GM12865 (cell line): Measurements from ENCODE around the gene INF2.
A peak's percentile ranks its signal among the peaks of the same experiment; 100 is the strongest.

ENCODE experiments used
- DNase-seq: peaks from one replicate; pipeline ENCODE4 v3.0.0; 2010; ENCODE audit warnings: low read depth
- H3K4me3 ChIP-seq: 2 replicates; pipeline ENCODE4 v1.5.1; 2011; ENCODE audit warnings: mild to moderate bottlenecking, low read depth, low read length, control low read depth
- CTCF ChIP-seq: IDR thresholded peaks from 2 replicates; pipeline ENCODE4 v1.5.1; 2011; ENCODE audit warnings: low read length, control low read depth, low read depth, inconsistent platforms; ENCODE audit not compliant: insufficient read depth; ENCODE audit errors: missing control alignments

Gene INF2

GRCh38 chr14:104678901-104679705, 10.3 kb upstream of the INF2 start:
- no peak for DNase-seq
- no peak overlapping the region for H3K4me3 ChIP-seq
- TF ChIP-seq CTCF = no peak

GRCh38 chr14:104680056-104680805, 9.2 kb upstream of the INF2 start:
- no peak for DNase-seq
- no peak overlapping the region for H3K4me3 ChIP-seq
- no peak for TF ChIP-seq CTCF

- peak; percentile 21 for TF ChIP-seq CTCF
- DNase-seq = peak; percentile 74
- H3K4me3 ChIP-seq = no peak overlapping the region
Measured at GRCh38 chr14:104680806-104681688, 8.4 kb upstream of the INF2 start.

- TF ChIP-seq CTCF = no peak
- DNase-seq = no peak
Measured at GRCh38 chr14:104681689-104682074, 7.7 kb upstream of the INF2 start.

GRCh38 chr14:104682107-104682593, 7.3 kb upstream of the INF2 start:
- no peak overlapping the region for H3K4me3 ChIP-seq

More at GRCh38 chr14:104681689-104682074, 7.7 kb upstream of the INF2 start:
- H3K4me3 ChIP-seq = no peak overlapping the region

More at GRCh38 chr14:104682107-104682593, 7.3 kb upstream of the INF2 start:
- no peak for DNase-seq
- no peak for TF ChIP-seq CTCF
